LNCAP (cell line): Measurements from ENCODE around the gene CLTB.

Experiments used
- TF ChIP-seq, protein P1 (sequence below): fragments of 450-650 bp; IDR thresholded peaks from 2 replicates; pipeline ENCODE4 v1.5.1; 2017; ENCODE audit warnings: mild to moderate bottlenecking

CLTB gene

DNA sequence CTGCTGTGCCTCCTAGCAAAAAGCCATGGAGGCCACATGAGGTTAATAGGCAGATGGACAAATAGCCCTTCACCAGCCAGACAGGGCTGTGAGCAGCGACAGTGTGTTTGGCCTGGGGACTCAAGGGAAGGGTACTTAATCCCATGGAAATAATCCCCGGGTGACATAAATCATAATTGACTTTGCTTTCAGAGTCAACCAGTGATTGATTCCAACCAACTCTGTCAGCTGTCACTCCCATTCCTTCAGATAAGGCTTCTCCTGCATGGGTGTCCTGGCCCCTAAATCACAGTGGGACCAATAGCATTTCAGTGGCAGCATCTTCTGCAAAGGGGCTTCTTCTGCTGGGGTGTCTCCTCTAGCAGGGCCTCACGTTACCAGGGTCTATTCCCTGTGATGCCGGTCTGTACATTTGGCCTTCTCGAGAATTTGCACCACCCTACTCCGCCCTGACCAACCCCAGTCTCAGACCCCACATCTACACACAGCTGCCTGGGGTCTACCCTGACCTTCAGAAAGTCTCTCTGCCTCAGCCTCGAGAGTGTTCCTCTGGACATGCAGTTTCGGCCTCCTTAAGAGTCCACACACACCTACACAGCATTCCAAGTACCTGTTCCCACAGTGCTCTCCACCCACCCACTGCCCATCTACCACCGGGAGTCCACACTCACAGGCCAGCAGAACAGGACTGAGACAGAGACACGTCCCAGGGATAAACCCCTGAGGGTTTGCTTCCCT is 3.7 kb downstream of the CLTB start:
- TF ChIP-seq, protein P1, sequence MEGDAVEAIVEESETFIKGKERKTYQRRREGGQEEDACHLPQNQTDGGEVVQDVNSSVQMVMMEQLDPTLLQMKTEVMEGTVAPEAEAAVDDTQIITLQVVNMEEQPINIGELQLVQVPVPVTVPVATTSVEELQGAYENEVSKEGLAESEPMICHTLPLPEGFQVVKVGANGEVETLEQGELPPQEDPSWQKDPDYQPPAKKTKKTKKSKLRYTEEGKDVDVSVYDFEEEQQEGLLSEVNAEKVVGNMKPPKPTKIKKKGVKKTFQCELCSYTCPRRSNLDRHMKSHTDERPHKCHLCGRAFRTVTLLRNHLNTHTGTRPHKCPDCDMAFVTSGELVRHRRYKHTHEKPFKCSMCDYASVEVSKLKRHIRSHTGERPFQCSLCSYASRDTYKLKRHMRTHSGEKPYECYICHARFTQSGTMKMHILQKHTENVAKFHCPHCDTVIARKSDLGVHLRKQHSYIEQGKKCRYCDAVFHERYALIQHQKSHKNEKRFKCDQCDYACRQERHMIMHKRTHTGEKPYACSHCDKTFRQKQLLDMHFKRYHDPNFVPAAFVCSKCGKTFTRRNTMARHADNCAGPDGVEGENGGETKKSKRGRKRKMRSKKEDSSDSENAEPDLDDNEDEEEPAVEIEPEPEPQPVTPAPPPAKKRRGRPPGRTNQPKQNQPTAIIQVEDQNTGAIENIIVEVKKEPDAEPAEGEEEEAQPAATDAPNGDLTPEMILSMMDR, result no peak

DNA sequence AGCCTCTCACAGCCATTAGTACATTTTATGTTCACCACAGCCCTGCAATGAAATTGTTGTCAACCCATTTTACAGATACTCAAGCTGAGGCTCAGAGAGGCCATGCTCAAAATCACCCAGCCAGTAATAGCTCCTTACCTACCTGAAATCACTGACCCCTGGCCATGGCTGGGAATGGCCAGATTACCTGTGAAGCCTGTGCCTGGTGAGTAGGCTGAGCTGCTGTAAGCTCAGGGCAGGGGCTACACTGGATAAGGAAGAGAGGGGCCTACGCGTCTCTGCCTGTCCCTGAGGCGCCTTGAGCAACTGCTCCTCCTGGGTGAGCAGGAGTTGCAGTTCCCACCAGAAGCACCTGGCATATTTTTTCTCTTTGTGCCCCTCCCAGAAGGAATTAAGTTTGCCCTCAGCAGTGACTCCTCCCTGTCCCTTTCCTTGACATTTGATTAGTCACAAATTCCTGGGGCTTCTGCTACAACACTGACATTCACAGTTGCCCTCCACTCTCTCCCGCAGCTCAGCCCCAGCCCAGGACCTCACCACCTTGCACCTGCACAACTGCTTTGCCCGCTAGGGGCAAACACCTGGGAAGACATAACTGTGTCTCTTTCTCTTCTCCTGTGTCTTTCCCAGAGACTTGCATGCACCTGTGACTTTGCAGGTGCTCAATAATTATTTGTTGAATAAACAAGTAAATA is 5.7 kb downstream of the CLTB start:
- TF ChIP-seq, protein P1, result no peak

DNA sequence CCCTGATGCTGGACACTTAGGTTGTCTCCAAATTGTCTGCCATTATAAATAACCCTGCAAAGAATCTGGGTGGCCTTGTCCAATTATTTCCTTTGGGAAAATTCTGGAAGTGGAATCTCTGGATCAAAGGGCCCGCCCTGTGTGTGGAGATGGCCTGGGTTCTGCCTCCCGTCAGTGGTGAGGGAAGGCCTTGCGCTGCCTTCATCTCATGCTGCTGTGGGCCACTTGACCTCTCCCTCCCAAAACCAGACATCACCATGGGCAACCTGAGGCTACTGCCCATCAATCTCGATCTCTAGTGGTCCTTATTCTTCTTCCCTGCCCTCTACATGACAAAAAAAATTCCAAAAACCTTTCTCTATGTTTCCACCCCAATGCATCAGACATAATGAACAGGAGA is 6.6 kb downstream of the CLTB start:
- TF ChIP-seq, protein P1, result no peak

DNA sequence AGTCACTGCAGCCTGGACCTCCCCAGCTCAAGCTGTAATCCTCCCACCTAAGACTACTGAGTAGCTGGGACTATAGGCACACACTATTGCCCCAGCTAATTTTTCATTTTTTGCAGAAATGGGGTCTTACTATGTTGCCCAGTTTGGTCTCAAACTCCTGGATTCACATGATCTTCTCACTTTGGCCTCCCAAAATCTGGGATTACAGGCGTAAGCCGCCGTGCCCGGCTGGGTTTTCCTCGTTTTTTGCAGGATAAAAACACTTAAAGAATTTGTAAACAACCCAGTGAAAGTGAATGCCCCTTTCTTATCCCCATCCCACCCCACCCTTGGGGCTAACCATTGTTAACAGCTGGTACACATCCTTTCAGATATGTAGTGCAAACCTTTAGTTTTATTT is 7.7 kb downstream of the CLTB start:
- TF ChIP-seq, protein P1, result no peak

DNA sequence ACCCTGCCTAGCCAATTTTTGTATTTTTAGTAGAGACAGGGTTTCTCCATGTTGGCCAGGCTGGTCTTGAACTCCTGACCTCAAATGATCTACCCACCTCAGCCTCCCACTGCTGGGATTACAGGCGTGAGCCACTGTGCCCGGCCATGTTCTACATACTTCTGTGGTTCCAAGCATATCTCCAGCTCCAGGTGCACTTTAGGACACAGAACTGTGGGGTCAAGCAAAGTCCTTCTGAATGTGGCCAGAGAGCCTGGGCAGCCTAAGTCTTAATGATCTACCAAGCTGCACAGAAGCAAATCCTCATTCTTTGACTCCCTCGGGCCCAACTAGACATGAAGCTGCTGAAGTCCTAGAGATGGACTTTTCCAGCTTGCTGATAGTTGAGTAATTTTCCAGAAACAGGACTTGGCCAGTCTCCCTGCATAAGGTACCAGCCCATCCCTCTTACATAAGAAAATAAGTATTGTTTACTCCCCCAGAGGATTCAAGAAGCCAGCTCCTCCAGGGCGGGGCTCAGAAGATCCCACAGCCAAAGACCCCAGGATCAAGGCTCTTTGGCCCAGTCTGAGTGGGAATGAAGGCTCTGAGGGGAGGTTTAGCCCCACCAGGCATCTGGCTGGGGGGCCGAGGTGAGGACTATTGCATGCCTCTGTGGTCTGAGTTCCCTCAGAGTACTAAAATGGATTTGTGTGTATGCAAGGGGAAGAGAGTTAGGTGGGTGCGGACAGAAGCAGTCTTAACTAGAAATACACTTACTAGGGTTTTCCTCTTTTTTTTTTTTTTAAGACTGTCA is 8.7 kb downstream of the CLTB start:
- TF ChIP-seq, protein P1, result no peak

DNA sequence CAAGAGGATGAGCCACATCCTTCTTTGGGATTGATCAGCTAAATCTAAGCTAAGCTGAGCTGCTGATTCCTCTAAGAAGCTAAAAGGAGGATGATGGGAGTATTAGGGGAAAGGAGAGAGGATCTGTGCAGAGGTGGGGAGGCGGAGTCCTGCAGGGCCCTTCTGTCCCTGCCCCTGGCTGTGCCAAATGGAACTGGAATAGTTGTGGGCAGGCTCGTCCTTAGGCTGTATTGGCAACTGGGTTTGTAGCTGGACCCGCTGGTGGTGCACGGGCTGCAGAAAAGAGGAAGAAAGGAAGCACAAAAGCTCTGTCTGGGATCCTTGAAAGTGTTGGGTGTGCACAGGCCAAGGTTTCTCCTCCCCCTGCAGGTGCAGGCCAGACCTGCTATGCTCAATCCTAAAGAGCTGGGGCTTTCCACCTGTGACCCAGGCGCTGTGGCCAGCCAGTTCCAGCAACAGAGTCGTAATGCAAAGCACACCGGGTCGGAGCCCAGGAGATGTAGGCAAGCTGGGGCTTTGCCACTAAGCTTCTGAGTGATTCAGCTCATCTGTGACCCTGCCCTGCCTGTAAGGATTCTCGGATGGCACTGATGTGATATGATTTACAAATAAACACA is 9.8 kb downstream of the CLTB start:
- TF ChIP-seq, protein P1, result no peak
